ENCODE data around the gene ATG9A.
"Not testable (repeated sequence)": the region's sequence is repeated elsewhere in the genome, so short reads cannot be mapped to it uniquely, and the experiment has no call there.

ATG9A gene

GRCh38 chr2:219229305-219230058 lies at the start of gene ATG9A, which contains the start of gene ANKZF1:
ATG9A (minus strand) TSS chr2:219229636; CDS start chr2:219228024, 1,612 bp downstream.
ANKZF1 (plus strand) TSS chr2:219229806; CDS start chr2:219230258, 452 bp downstream.
- DNase-seq (ENCODE audit: low spot score) = peak; percentile 99

GRCh38 chr2:219278655-219279150 lies 49.3 kb upstream of the ATG9A start:
- no peak for DNase-seq (ENCODE audit: low spot score)

GRCh38 chr2:219277703-219278654 lies 48.5 kb upstream of the ATG9A start:
- DNase-seq (ENCODE audit: low spot score) = peak; percentile 92

GRCh38 chr2:219274361-219274921 lies 45.0 kb upstream of the ATG9A start:
- no peak for DNase-seq (ENCODE audit: low spot score)

- no peak for DNase-seq (ENCODE audit: low spot score)
Observed at GRCh38 chr2:219273937-219274336, 44.5 kb upstream of the ATG9A start.

- no peak for DNase-seq (ENCODE audit: low spot score)
Observed at GRCh38 chr2:219272995-219273394, 43.6 kb upstream of the ATG9A start.

GRCh38 chr2:219272356-219272755 lies 42.9 kb upstream of the ATG9A start:
- no peak for DNase-seq (ENCODE audit: low spot score)

- no peak for DNase-seq (ENCODE audit: low spot score)
Observed at GRCh38 chr2:219271021-219271420, 41.6 kb upstream of the ATG9A start.

GRCh38 chr2:219270055-219270372 lies 40.6 kb upstream of the ATG9A start:
- no peak for DNase-seq (ENCODE audit: low spot score)

- DNase-seq (ENCODE audit: low spot score) = no peak
Observed at GRCh38 chr2:219269362-219270054, 40.1 kb upstream of the ATG9A start.

- no peak for DNase-seq (ENCODE audit: low spot score)
Observed at GRCh38 chr2:219268294-219268693, 38.9 kb upstream of the ATG9A start.

GRCh38 chr2:219266886-219267285 lies 37.5 kb upstream of the ATG9A start:
- DNase-seq (ENCODE audit: low spot score) = no peak

GRCh38 chr2:219266232-219266631 lies 36.8 kb upstream of the ATG9A start:
- no peak for DNase-seq (ENCODE audit: low spot score)

- DNase-seq (ENCODE audit: low spot score) = no peak
Observed at GRCh38 chr2:219261024-219261855, 31.8 kb upstream of the ATG9A start.

- DNase-seq (ENCODE audit: low spot score) = not testable (repeated sequence)
Observed at GRCh38 chr2:219258942-219259341, 29.5 kb upstream of the ATG9A start.

- no peak for DNase-seq (ENCODE audit: low spot score)
Observed at GRCh38 chr2:219254590-219255201, 25.3 kb upstream of the ATG9A start.

- peak; percentile 91 for DNase-seq (ENCODE audit: low spot score)
Observed at GRCh38 chr2:219253753-219254589, 24.5 kb upstream of the ATG9A start, which contains the start of gene TUBA4A. TUBA4A (minus strand) TSS chr2:219253918; CDS start chr2:219253858, 60 bp downstream.

GRCh38 chr2:219252900-219253752 lies 23.7 kb upstream of the ATG9A start, which contains the start of gene TUBA4B:
TUBA4B (plus strand) TSS chr2:219253243; CDS start chr2:219253408, 165 bp downstream.
- peak; percentile 27 for DNase-seq (ENCODE audit: low spot score)

Measured in hematopoietic multipotent progenitor cell treated with erythropoietin and hydrocortisone succinate and interleukin-3 and kit ligand, for 17 days (in vitro differentiated cells).